Choroid plexus epithelial cell (primary cell): ENCODE results near the gene ASTN2.

Experiments used
- DNase-seq: peaks from one replicate; pipeline ENCODE4 v3.0.0-alpha.2; 2010; ENCODE audit warnings: low read depth
- H3K4me3 ChIP-seq: 2 replicates; pipeline ENCODE4 v1.5.1; 2011; ENCODE audit warnings: low read depth, mild to moderate bottlenecking, control low read depth, low read length, moderate library complexity
- CTCF ChIP-seq: conservative IDR thresholded peaks from 2 replicates; pipeline ENCODE4 v1.5.1; 2011; ENCODE audit warnings: low read depth, mild to moderate bottlenecking, control low read depth, inconsistent platforms, low read length, moderate library complexity

The ASTN2 gene

GRCh38 chr9:117258184-117258866, 156.5 kb downstream of the ASTN2 start:
- TF ChIP-seq CTCF = no peak
- DNase-seq = no peak
- no peak overlapping the region for H3K4me3 ChIP-seq

GRCh38 chr9:117253261-117253660, 161.6 kb downstream of the ASTN2 start:
- TF ChIP-seq CTCF = no peak
- H3K4me3 ChIP-seq = no peak overlapping the region
- DNase-seq = no peak

GRCh38 chr9:117250610-117251215, 164.1 kb downstream of the ASTN2 start:
- no peak overlapping the region for H3K4me3 ChIP-seq
- TF ChIP-seq CTCF = no peak
- no peak for DNase-seq

- no peak for DNase-seq
- H3K4me3 ChIP-seq = no peak overlapping the region
- no peak for TF ChIP-seq CTCF
These were observed 165.1 kb downstream of the ASTN2 start for GRCh38 chr9:117249799-117250198.

GRCh38 chr9:117247266-117247665, 167.6 kb downstream of the ASTN2 start:
- H3K4me3 ChIP-seq = no peak overlapping the region
- peak; percentile 46 for TF ChIP-seq CTCF
- peak; percentile 34 for DNase-seq

- H3K4me3 ChIP-seq = no peak overlapping the region
- no peak for TF ChIP-seq CTCF
- no peak for DNase-seq
These were observed 169.6 kb downstream of the ASTN2 start for GRCh38 chr9:117245175-117245829.

GRCh38 chr9:117242082-117242481, 172.8 kb downstream of the ASTN2 start:
- no peak for DNase-seq
- no peak overlapping the region for H3K4me3 ChIP-seq
- TF ChIP-seq CTCF = no peak
